Stimulated activated CD4-positive, alpha-beta T cell treated with anti-CD3 and anti-CD28 coated beads, TNF-alpha, amount 100 ng/mL, for 1 hour (primary cell): ENCODE data around the gene CDKN2A.

ENCODE experiments used
- DNase-seq, 3 donors: peaks; one replicate each; pipeline ENCODE4 v3.0.0-alpha.2; 2020; ENCODE audit warnings: low read depth in 3 of 3, low spot score in 1 of 3

Gene CDKN2A

DNA sequence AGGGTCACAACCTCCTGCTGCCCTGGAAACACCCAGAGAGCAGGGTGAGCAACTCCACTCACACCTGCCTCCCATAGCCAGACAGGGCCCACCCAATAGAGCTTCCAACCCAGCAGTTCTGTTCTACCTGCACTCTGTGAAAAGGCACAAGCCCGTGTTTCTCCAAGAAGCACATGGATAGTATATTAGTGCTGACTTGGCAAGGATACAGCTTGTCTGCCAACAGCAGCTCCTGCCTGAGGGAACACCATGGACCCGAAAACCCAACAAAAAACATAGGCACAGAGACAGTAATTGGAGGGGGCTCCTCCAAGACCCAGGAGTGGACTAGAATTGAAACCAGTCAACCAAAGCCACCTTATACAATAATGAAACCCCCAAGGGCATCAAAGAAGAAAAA lies 48.6 kb downstream of the CDKN2A start:
- DNase-seq: no peak

DNA sequence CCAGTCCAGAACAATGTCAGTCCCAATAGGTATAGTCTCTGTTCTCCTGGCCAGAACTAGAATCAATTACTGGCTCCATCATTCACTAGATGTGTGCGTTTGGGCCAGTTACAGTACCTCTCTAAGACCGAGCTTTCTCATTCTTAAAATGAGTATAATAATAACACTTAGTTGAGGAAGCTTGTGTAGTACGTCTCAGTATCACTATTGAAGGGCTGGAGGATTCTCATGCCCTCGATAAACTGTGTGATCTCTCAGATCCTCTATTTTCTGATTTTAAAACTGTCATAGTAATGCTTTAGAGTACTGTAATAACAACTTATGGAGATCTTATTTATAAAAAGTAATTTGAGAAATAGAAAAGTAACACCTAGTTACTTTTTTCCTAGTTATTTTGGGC lies 50.7 kb downstream of the CDKN2A start:
- DNase-seq: no peak

DNA sequence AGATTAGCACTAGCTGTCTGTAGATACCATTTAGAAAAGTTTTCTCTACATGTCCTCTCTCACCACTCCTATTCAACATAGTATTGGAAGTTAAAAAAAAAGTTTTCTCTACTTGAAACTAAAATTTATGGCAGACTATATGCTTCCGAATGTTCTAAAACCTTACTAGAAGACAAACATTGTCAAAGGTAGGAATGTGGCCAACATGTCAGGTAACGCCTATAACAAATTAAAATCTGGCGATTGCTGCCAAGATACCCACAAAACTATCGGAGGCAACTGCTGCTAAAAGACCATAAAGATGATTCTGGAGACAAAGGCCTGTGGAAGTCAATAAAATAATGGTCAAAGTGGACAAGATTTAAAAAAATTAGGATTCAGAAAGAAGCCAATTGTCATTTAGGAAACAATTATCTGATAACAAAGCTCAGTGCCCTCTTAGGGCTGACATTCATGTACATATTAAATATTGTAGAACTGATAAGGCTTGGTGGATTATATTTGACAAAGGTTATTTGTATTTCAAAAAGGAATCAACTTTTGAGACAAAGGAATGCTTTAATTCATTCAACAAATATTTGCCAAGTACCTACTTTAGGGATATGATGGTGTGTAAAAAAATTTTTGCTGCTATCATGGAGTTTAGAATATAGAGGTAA lies 52.7 kb downstream of the CDKN2A start:
- no peak for DNase-seq

DNA sequence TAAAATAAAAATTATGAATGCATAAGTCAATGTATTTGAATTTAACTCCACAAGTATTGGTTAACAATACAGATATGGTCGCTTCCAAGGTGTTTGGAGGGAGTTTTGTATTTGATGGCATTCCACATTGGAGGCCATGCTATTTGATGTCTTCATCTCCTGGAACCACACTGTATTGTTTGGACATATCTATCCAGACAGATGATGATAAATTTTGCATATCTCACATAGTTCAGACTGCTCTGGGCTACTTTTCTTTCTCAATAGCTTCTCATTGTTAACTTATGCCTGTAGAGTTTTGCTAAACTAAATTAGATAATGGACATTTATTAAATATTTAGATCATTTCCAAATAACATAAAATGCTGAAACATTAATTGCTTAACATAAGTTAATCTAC lies 58.0 kb downstream of the CDKN2A start:
- no peak for DNase-seq

DNA sequence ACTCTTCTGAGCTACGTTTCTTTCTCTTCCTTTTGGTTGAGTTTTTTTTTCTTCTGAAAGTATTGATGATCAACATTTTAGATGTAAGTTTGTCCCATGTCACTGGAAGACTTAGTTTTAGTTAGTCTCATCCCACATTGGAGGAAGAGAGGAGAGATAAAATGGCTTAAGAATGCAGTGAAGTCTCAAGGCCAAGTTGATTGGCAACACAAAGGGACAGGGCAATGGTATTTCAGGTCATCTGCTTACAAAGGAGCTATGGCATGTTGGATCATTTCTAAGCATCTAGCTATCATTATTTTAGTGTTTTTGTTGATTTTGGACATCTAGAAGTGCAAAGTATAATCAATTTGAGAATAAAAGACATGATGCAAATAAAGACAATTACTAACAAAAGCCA lies 58.6 kb downstream of the CDKN2A start:
- no peak for DNase-seq

DNA sequence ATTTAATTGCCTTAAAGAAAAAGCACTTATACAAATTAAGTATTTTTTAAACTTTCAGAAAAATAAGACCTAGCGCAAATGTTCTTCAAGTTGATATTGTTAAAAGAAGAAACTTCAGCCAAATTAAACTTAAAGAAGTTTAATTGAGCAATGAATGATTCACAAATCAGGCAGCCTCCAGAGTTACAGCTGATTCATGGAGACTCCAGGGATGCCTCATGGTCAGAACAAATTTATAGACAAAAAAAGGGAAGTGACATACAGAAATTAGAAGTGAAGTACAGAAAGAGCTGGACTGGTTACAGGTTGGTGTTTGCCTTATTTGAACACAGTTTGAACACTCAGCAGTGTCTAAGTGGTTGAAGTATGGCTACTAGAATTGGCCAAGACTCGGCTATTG lies 60.3 kb downstream of the CDKN2A start:
- DNase-seq: no peak

DNA sequence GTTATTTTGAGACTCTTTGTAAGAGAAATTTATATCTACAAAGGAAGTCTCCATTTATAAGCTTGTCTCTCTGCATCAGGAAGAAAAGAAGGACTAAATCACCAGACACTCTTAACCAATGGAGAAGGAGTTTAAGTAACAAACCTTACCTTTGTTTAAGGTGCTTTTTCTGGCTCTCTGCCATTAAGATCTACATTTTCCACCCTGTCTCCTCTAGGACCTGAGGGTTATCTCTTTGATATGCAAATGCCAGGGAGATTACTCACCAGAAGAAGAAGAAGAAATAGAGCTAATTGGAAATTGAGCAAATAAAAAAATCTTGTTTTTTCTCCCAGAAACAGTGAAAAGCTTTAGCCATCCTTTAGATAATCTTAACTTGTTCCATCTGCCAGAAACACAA lies 60.9 kb downstream of the CDKN2A start:
- DNase-seq: no peak

DNA sequence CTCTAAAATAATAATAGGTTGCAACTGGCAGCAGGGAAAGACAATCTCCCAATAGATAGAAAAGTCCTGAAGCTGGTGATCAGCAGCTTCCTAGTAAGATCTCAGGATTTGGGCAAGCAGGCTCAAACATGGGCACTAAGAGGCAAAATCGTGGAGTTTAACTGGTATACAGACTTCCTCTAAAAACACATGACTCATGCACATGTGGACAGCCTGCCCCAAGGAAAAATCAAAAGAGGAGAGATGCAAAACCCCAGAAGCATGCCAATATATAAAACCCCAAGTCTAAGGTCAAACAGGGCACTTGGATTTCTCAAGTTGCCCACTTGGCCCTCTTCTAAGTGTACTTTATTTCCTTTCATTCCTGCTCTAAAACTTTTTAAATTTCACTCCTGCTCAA lies 62.8 kb downstream of the CDKN2A start:
- no peak for DNase-seq

DNA sequence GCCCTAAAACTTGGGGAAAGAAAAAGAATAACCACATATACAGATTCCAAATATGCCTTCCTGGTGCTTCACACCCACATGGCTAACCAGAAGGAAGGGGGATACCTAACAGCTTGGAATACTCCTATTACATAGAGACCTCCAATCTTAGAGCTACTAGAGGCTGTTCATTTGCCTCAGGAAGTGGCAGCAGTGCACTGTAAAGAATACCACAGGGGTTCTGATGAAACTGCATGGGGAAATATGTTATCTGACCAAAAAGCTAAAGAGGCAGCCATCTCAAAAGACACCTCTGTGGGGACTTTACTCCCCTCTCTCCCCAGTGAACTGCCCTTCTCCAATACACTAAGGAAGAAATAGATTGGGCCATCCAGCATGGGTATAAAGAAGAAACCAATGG lies 66.4 kb downstream of the CDKN2A start:
- DNase-seq: no peak

DNA sequence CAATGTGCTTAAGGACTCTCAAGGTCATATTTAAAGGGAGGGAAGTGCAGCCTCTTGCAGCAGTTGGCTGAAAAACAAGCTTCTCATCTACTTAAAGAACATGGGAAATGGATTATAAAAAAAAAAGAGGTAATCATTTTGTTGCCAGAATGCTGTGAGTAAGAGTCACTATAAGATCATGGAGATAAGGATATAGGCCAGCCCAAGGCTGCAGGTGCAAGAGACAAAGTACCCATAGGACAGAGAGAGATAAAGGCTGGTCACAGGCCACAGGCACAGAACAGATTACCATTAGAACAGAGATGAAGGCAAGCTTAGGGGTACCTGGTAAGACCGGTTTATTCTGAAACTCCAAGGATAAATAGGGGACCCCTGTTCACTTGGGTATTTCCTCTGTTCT lies 70.5 kb downstream of the CDKN2A start:
- DNase-seq: no peak

DNA sequence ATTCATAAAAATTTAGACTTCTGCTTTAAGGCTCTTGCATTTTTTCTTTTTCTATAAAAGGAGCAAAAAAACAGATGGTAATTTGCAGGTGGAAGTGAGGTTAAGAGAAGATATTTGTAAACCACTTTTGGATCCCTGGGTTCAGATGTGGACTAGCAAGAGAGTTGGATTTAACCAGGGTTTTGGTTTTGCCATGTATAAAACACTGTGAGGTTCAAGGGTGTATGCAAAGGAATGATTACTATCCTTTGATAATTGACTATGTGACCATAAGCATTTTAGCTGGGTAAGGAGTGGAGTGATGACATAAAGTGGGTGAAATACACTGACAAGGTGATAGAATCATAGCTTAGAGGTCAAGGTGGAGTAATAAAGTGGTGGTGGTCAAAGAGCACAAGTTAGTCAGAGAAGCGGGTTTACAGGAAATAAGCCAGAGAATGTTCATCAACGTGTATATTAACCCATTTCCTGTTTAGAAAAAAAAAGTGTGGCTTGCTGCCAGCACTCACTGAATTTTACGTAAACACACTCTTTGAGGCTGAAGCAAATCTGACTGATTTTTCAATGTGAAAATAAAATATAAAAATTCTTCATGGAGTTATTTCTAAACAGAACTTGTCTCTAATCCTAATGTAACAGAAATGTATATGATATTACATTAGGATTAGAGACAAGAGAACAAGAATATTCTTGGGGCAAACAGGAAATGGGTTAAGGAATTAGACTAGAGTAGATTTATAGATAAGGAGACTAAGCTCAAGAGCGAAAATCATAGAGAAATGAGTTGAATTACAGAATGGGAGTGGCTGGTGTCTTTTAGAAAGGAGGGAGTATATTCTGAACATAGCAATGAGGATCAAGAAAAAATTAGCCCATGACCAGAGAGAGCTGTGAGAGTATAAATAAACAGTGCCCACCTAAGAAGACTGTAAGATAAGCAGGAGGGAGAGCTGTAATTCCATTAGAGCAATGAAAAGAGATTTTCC lies 74.5 kb downstream of the CDKN2A start:
- DNase-seq: no peak
